HL-60 (cell line): ENCODE results near the gene SOX5.

Source experiments
- POLR2AphosphoS5 ChIP-seq: IDR thresholded peaks from 2 replicates; pipeline ENCODE4 v1.6.1; 2012; ENCODE audit warnings: low read depth
- SPI1 ChIP-seq: IDR thresholded peaks from 2 replicates; pipeline ENCODE4 v1.6.1; 2012; ENCODE audit warnings: low read depth, mild to moderate bottlenecking, borderline replicate concordance
- TF ChIP-seq, protein P1 (sequence below): IDR thresholded peaks from one replicate; pipeline ENCODE4 v1.5.1; 2011; ENCODE audit warnings: low read length, control low read depth, inconsistent platforms; ENCODE audit not compliant: insufficient read depth
- TF ChIP-seq, protein P2 (sequence below): IDR thresholded peaks from 2 replicates; pipeline ENCODE4 v1.6.1; 2012; ENCODE audit warnings: low read depth; ENCODE audit not compliant: insufficient replicate concordance

- TF ChIP-seq, protein P1, sequence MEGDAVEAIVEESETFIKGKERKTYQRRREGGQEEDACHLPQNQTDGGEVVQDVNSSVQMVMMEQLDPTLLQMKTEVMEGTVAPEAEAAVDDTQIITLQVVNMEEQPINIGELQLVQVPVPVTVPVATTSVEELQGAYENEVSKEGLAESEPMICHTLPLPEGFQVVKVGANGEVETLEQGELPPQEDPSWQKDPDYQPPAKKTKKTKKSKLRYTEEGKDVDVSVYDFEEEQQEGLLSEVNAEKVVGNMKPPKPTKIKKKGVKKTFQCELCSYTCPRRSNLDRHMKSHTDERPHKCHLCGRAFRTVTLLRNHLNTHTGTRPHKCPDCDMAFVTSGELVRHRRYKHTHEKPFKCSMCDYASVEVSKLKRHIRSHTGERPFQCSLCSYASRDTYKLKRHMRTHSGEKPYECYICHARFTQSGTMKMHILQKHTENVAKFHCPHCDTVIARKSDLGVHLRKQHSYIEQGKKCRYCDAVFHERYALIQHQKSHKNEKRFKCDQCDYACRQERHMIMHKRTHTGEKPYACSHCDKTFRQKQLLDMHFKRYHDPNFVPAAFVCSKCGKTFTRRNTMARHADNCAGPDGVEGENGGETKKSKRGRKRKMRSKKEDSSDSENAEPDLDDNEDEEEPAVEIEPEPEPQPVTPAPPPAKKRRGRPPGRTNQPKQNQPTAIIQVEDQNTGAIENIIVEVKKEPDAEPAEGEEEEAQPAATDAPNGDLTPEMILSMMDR = no peak
- TF ChIP-seq POLR2AphosphoS5 (no peak), SPI1 (no peak)
- TF ChIP-seq, protein P2, sequence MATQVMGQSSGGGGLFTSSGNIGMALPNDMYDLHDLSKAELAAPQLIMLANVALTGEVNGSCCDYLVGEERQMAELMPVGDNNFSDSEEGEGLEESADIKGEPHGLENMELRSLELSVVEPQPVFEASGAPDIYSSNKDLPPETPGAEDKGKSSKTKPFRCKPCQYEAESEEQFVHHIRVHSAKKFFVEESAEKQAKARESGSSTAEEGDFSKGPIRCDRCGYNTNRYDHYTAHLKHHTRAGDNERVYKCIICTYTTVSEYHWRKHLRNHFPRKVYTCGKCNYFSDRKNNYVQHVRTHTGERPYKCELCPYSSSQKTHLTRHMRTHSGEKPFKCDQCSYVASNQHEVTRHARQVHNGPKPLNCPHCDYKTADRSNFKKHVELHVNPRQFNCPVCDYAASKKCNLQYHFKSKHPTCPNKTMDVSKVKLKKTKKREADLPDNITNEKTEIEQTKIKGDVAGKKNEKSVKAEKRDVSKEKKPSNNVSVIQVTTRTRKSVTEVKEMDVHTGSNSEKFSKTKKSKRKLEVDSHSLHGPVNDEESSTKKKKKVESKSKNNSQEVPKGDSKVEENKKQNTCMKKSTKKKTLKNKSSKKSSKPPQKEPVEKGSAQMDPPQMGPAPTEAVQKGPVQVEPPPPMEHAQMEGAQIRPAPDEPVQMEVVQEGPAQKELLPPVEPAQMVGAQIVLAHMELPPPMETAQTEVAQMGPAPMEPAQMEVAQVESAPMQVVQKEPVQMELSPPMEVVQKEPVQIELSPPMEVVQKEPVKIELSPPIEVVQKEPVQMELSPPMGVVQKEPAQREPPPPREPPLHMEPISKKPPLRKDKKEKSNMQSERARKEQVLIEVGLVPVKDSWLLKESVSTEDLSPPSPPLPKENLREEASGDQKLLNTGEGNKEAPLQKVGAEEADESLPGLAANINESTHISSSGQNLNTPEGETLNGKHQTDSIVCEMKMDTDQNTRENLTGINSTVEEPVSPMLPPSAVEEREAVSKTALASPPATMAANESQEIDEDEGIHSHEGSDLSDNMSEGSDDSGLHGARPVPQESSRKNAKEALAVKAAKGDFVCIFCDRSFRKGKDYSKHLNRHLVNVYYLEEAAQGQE = no peak
Observed at GRCh38 chr12:23662966-23663365, 286.5 kb downstream of the SOX5 start.
